ENCODE results near the gene ANAPC10. TPM values are rescaled to one million over a fixed set of nuclear protein-coding genes. Genes with fewer than 3 reads are reported as not detected.

The ANAPC10 gene
- total and polyA plus RNA-seq, 2 of the 4 experiments (the other 2 are of a cell fraction), result 17.1 to 22.4 TPM

GRCh38 chr4:145099653-145100052, 1.7 kb upstream of the ANAPC10 start:
- H3K23ac ChIP-seq (ENCODE audit: low read depth, low read length), result peak overlapping the region; percentile 7; the same call in 1 of the 2 replicates
- dilution Hi-C loops (cut with HindIII; ENCODE audit: low sequenced_read_pairs, unreplicated experiment) (no loop called here), intact Hi-C loops (cut with micrococcal nuclease) (loop anchor here (10.0 kb wide), 2 partner anchors 385 to 455 kb away; partner anchors contain the start of genes HHIP and SMAD1), in situ Hi-C loops (cut with MboI; ENCODE audit: low sequenced_read_pairs) (loop anchor here (25.0 kb wide), 1 partner anchor 1562 kb away; no protein-coding TSS in a partner anchor)
- peaks cover 6% of the 10 kb centered on the region; the same call in 1 of the 2 replicates for H4K20me1 ChIP-seq (ENCODE audit: insufficient read depth, low read length)
- peaks cover 3% of the 10 kb centered on the region; the same call in 1 of the 2 replicates for H3K9me1 ChIP-seq (ENCODE audit: insufficient read depth, low read length)
- no peak overlapping the region for H2BK20ac ChIP-seq (ENCODE audit: low read depth, low read length)
- H3K36me3 ChIP-seq (ENCODE audit: control insufficient read depth, insufficient read depth, low read length), result peaks cover 2% of the 10 kb centered on the region
- H2AK9ac ChIP-seq (replicated peaks; ENCODE audit: low read depth, low read length, poor library complexity), result no peak overlapping the region
- TF ChIP-seq ELK1 (IDR thresholded peaks at IDR 0.05; ENCODE audit: borderline replicate concordance, low read depth, low read length) (no peak), FOS (IDR thresholded peaks at IDR 0.05; ENCODE audit: low read depth, low read length) (no peak), BHLHE40 (IDR thresholded peaks at IDR 0.05; ENCODE audit: low read depth, low read length) (no peak), SMC3 (IDR thresholded peaks at IDR 0.05; ENCODE audit: low read depth, low read length) (no peak), NFE2L2 (IDR thresholded peaks at IDR 0.05; ENCODE audit: low read depth, low read length) (no peak)
- peak overlapping the region; percentile 25; the same call in 1 of the 2 replicates for H3K9ac ChIP-seq (ENCODE audit: low read depth, low read length)
- no peaks in the 10 kb centered on the region for H3K27me3 ChIP-seq (ENCODE audit: control insufficient read depth, insufficient read depth, low read length)
- no peak overlapping the region for H3K56ac ChIP-seq (ENCODE audit: extremely low read depth, insufficient read depth, low read length)
- no peak overlapping the region for H3K27ac ChIP-seq (ENCODE audit: insufficient read depth, low read length)
- H3K14ac ChIP-seq (replicated peaks; ENCODE audit: low read depth, low read length), result no peak overlapping the region
- no peaks in the 10 kb centered on the region for H3K4me1 ChIP-seq (ENCODE audit: control insufficient read depth, insufficient read depth, low read length)
- no peak overlapping the region for H2BK5ac ChIP-seq (ENCODE audit: low read depth, low read length, poor library complexity, severe bottlenecking)
- no peak overlapping the region for H2AK5ac ChIP-seq (ENCODE audit: low read depth, low read length)
- no peak overlapping the region for H2BK15ac ChIP-seq (ENCODE audit: low read depth, low read length)
- no peak overlapping the region for H4K8ac ChIP-seq (ENCODE audit: low read depth in 2 of 2, low read length in 2 of 2)
- ChIA-PET CTCF (no interaction called here), POLR2A (ENCODE audit: unreplicated experiment) (interaction anchor here (0.7 kb wide), 1 partner anchor 11 kb away, joined by 5 read pairs; no protein-coding TSS in a partner anchor)
- H4K91ac ChIP-seq (ENCODE audit: insufficient read depth, low read depth, low read length), result no peak overlapping the region
- H4K5ac ChIP-seq (ENCODE audit: low read depth, low read length), result no peak overlapping the region
- WGBS, 2 experiments (ENCODE audit: extremely low coverage in 2 of 2, insufficient read length in 1 of 2), result no CpG with 5 or more reads among the region's 5 CpGs
- H3K4me2 ChIP-seq (ENCODE audit: low read depth, low read length), result peak overlapping the region; percentile 84; the same call in 1 of the 2 replicates
- ATAC-seq (ENCODE audit: low read depth), result no peak
- no peak overlapping the region for H2BK120ac ChIP-seq (ENCODE audit: low read depth, low read length)
- H2AFZ ChIP-seq (replicated peaks; ENCODE audit: low read length, poor library complexity), result no peak overlapping the region
- H3K4ac ChIP-seq (ENCODE audit: low read depth, low read length), result no peak overlapping the region
- no peak overlapping the region for H3K18ac ChIP-seq (ENCODE audit: low read depth, low read length)
- BruUV-seq (replicated peaks), result no TSS peak
- peaks cover 18 to 33% of the 10 kb centered on the region in 2 experiments for H3K79me1 ChIP-seq (ENCODE audit: low read depth in 1 of 2, low read length in 2 of 2)
- peak; percentile 5 for DNase-seq
- peak overlapping the region; percentile 60; the same call in 1 of the 2 replicates for H3K4me3 ChIP-seq (ENCODE audit: insufficient read depth, low read depth, low read length)
- H3K9me3 ChIP-seq (ENCODE audit: control insufficient read depth, insufficient read depth, low read length), result no peaks in the 10 kb centered on the region

Data from IMR-90 (cell line).